ENCODE results near the gene ATP8B1.

Gene ATP8B1

GRCh38 chr18:57819671-57820460 is 16.8 kb upstream of the ATP8B1 start:
- no peak for DNase-seq (ENCODE audit: low read depth in 1 of 2, low spot score in 1 of 2)

GRCh38 chr18:57819119-57819518 is 16.0 kb upstream of the ATP8B1 start:
- DNase-seq (ENCODE audit: low read depth in 1 of 2, low spot score in 1 of 2): no peak

- DNase-seq (ENCODE audit: low read depth in 1 of 2, low spot score in 1 of 2): no peak
Observed at GRCh38 chr18:57816208-57816954, 13.3 kb upstream of the ATP8B1 start.

GRCh38 chr18:57814555-57814954 is 11.4 kb upstream of the ATP8B1 start:
- DNase-seq (ENCODE audit: low read depth in 1 of 2, low spot score in 1 of 2): no peak

- no peak for DNase-seq (ENCODE audit: low read depth in 1 of 2, low spot score in 1 of 2)
Observed at GRCh38 chr18:57813245-57813644, 10.1 kb upstream of the ATP8B1 start.

- no peak for DNase-seq (ENCODE audit: low read depth in 1 of 2, low spot score in 1 of 2)
Observed at GRCh38 chr18:57812126-57812477, 9.0 kb upstream of the ATP8B1 start.

- DNase-seq (ENCODE audit: low read depth in 1 of 2, low spot score in 1 of 2): no peak
Observed at GRCh38 chr18:57811477-57812125, 8.5 kb upstream of the ATP8B1 start.

- no peak for DNase-seq (ENCODE audit: low read depth in 1 of 2, low spot score in 1 of 2)
Observed at GRCh38 chr18:57809190-57809589, 6.1 kb upstream of the ATP8B1 start.

- no peak for DNase-seq (ENCODE audit: low read depth in 1 of 2, low spot score in 1 of 2)
Observed at GRCh38 chr18:57807336-57808117, 4.4 kb upstream of the ATP8B1 start.

- DNase-seq (ENCODE audit: low read depth in 1 of 2, low spot score in 1 of 2): no peak
Observed at GRCh38 chr18:57806978-57807285, 3.8 kb upstream of the ATP8B1 start.

- DNase-seq (ENCODE audit: low read depth in 1 of 2, low spot score in 1 of 2): no peak
Observed at GRCh38 chr18:57806201-57806977, 3.3 kb upstream of the ATP8B1 start.

- DNase-seq (ENCODE audit: low read depth in 1 of 2, low spot score in 1 of 2): no peak
Observed at GRCh38 chr18:57805117-57805516, 2.0 kb upstream of the ATP8B1 start.

- DNase-seq (ENCODE audit: low read depth in 1 of 2, low spot score in 1 of 2): no peak
Observed at GRCh38 chr18:57804557-57804956, 1.4 kb upstream of the ATP8B1 start.

GRCh38 chr18:57802213-57803102 is 657 bp downstream of the ATP8B1 start:
- no peak for DNase-seq (ENCODE audit: low read depth in 1 of 2, low spot score in 1 of 2)

GRCh38 chr18:57801761-57802212 is 1.3 kb downstream of the ATP8B1 start:
- no peak for DNase-seq (ENCODE audit: low read depth in 1 of 2, low spot score in 1 of 2)

GRCh38 chr18:57801325-57801724 is 1.8 kb downstream of the ATP8B1 start:
- no peak for DNase-seq (ENCODE audit: low read depth in 1 of 2, low spot score in 1 of 2)

GRCh38 chr18:57798713-57799373 is 4.3 kb downstream of the ATP8B1 start:
- DNase-seq (ENCODE audit: low read depth in 1 of 2, low spot score in 1 of 2): no peak

GRCh38 chr18:57797209-57797651 is 5.9 kb downstream of the ATP8B1 start:
- DNase-seq (ENCODE audit: low read depth in 1 of 2, low spot score in 1 of 2): no peak
